Brain microvascular endothelial cell (primary cell): ENCODE results near the gene CD1B.
"Not testable (repeated sequence)": the region's sequence is repeated elsewhere in the genome, so short reads cannot be mapped to it uniquely, and the experiment has no call there.

Experiments used
- DNase-seq: peaks from one replicate; pipeline ENCODE4 v3.0.0-alpha.2; 2020
- H3K27ac ChIP-seq: fragments of 250-450 bp; sonication (Bioruptor Pico); 2 replicates; pipeline ENCODE4 v1.5.1; 2020; ENCODE audit warnings: mild to moderate bottlenecking, moderate library complexity
- H3K27me3 ChIP-seq: fragments of 250-450 bp; sonication (Bioruptor Pico); replicated peaks from 2 replicates; pipeline ENCODE4 v1.5.1; 2020; ENCODE audit warnings: mild to moderate bottlenecking
- H3K36me3 ChIP-seq: fragments of 250-450 bp; sonication (Bioruptor Pico); replicated peaks from 2 replicates; pipeline ENCODE4 v1.5.1; 2020; ENCODE audit warnings: mild to moderate bottlenecking
- H3K4me3 ChIP-seq: 2 replicates; pipeline ENCODE4 v1.5.1; 2011; ENCODE audit warnings: low read depth, mild to moderate bottlenecking, control low read depth, low read length, moderate library complexity
- CTCF ChIP-seq: IDR thresholded peaks from 2 replicates; pipeline ENCODE4 v1.5.1; 2011; ENCODE audit warnings: low read depth, mild to moderate bottlenecking, moderate library complexity, low read length, control low read depth, inconsistent platforms; ENCODE audit errors: missing control alignments
- in situ Hi-C: cut with HindIII; loops from 2 replicates; pipeline ENCODE4 v1.10.0; 2017; ENCODE audit warnings: low sequenced_read_pairs, low pct_ligation_motif_present

The CD1B gene

GRCh38 chr1:158353303-158354075, 22.2 kb upstream of the CD1B start, which contains the start of gene CD1E:
Gene CD1E, plus strand, starts transcription at chr1:158353894. Its CDS starts 95 bp downstream, at chr1:158353989.
- H3K4me3 ChIP-seq: no peak within 1 kb of the TSS

GRCh38 chr1:158348946-158349345, 17.6 kb upstream of the CD1B start:
- H3K27ac ChIP-seq, in situ Hi-C loops, DNase-seq: not testable (repeated sequence)

More at GRCh38 chr1:158353303-158354075, 22.2 kb upstream of the CD1B start, which contains the start of gene CD1E:
- Histone ChIP-seq H3K27ac (no peak within 1 kb of the TSS), H3K27me3 (no peaks in the 10 kb centered on the region), H3K36me3 (no peaks in the 10 kb centered on the region)
- no peak for TF ChIP-seq CTCF
- in situ Hi-C loops: no loop called here
- no peak for DNase-seq

GRCh38 chr1:158336413-158336812, 5.1 kb upstream of the CD1B start:
- in situ Hi-C loops, H3K4me3 ChIP-seq, DNase-seq, H3K27ac ChIP-seq, H3K36me3 ChIP-seq, H3K27me3 ChIP-seq: not testable (repeated sequence)

More at GRCh38 chr1:158348946-158349345, 17.6 kb upstream of the CD1B start:
- not testable (repeated sequence) for H3K36me3 ChIP-seq, H3K27me3 ChIP-seq, H3K4me3 ChIP-seq

GRCh38 chr1:158335213-158335532, 3.8 kb upstream of the CD1B start:
- Histone ChIP-seq H3K27me3 (no peaks in the 10 kb centered on the region), H3K4me3 (no peak overlapping the region), H3K36me3 (no peaks in the 10 kb centered on the region), H3K27ac (no peak overlapping the region)
- in situ Hi-C loops: no loop called here
- TF ChIP-seq CTCF: no peak
- DNase-seq: no peak

- DNase-seq: no peak
- H3K4me3 ChIP-seq: no peak overlapping the region
- in situ Hi-C loops: no loop called here
- no peaks in the 10 kb centered on the region for H3K27me3 ChIP-seq
- H3K36me3 ChIP-seq: no peaks in the 10 kb centered on the region
- H3K27ac ChIP-seq: no peak overlapping the region
- TF ChIP-seq CTCF: no peak
These were observed 3.3 kb upstream of the CD1B start for GRCh38 chr1:158334526-158335212.

GRCh38 chr1:158333405-158334155, 2.2 kb upstream of the CD1B start:
- in situ Hi-C loops: no loop called here
- no peak for DNase-seq
- TF ChIP-seq CTCF: no peak
- Histone ChIP-seq H3K27ac (no peak overlapping the region), H3K36me3 (no peaks in the 10 kb centered on the region), H3K4me3 (no peak overlapping the region), H3K27me3 (no peaks in the 10 kb centered on the region)
